ENCODE measurements around the gene CNTN1.

GRCh38 chr12:40921563-40922163 is 229.4 kb downstream of the CNTN1 start:
- TF ChIP-seq CTCF (conservative IDR thresholded peaks at IDR 0.05) (peak; percentile 82), ZFX (IDR thresholded peaks at IDR 0.05) (no peak)
